Measurements from ENCODE around the gene MOB1A. TPM values are rescaled to one million over a fixed set of nuclear protein-coding genes. Genes with fewer than 3 reads are reported as not detected.

The MOB1A gene
- total RNA-seq (2014; rRNA removed; shearing (Covaris generic)) (111 and 130 TPM in 2 replicates), polyA plus RNA-seq (2016; fragmentation: Nextera tagmentation; extraction: Ambion mirVana) (33.3 and 36.2 TPM in 2 replicates)
- long read RNA-seq, full-length matches to known transcripts = 14 of 17 reads
- long read RNA-seq, partial matches to known transcripts = 0 of 17 reads
- long read RNA-seq, other reads (novel, unspliced or antisense) = 3 of 17 reads

GRCh38 chr2:74178211-74179062 lies at the start of gene MOB1A:
MOB1A (minus strand) TSS chr2:74178879; CDS start chr2:74178674, 205 bp downstream.
- peak within 1 kb of the TSS; percentile 72 for H3K4me2 ChIP-seq
- H4K20me1 ChIP-seq (replicated peaks; ENCODE audit: insufficient read depth) = peaks cover 32% of the 10 kb centered on the region
- H3K4me1 ChIP-seq (ENCODE audit: insufficient read depth) = peaks cover 14% of the 10 kb centered on the region
- TF ChIP-seq POLR2AphosphoS5 (IDR thresholded peaks at IDR 0.05; ENCODE audit: low read depth) (peak; percentile 91), JUNB (IDR thresholded peaks at IDR 0.05; ENCODE audit: unreplicated experiment) (no peak), STAT1 (IDR thresholded peaks at IDR 0.05; ENCODE audit: unreplicated experiment) (no peak), CREB1 (CRISPR knock-in tag; IDR thresholded peaks at IDR 0.05; ENCODE audit: low read depth) (no peak; the same call in 1 of the 2 replicates), EZH2phosphoT487 (IDR thresholded peaks at IDR 0.05; ENCODE audit: unreplicated experiment) (no peak)
- TF ChIP-seq, protein P1, sequence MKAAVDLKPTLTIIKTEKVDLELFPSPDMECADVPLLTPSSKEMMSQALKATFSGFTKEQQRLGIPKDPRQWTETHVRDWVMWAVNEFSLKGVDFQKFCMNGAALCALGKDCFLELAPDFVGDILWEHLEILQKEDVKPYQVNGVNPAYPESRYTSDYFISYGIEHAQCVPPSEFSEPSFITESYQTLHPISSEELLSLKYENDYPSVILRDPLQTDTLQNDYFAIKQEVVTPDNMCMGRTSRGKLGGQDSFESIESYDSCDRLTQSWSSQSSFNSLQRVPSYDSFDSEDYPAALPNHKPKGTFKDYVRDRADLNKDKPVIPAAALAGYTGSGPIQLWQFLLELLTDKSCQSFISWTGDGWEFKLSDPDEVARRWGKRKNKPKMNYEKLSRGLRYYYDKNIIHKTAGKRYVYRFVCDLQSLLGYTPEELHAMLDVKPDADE (IDR thresholded peaks at IDR 0.05) = no peak
- peak within 1 kb of the TSS; percentile 92 for H3K27ac ChIP-seq (ENCODE audit: low read depth)
- peaks cover 49% of the 10 kb centered on the region for H3K79me2 ChIP-seq (replicated peaks; ENCODE audit: insufficient read depth)
- H3K36me3 ChIP-seq (ENCODE audit: insufficient read depth) = peaks cover 9% of the 10 kb centered on the region; the same call in 1 of the 2 replicates
- Mint-ChIP-seq H3K4me3 (peak within 1 kb of the TSS; percentile 97), H3K9me3 (peaks cover 7% of the 10 kb centered on the region), H3K27me3 (ENCODE audit: insufficient read depth, low read depth, poor library complexity) (peaks cover 8% of the 10 kb centered on the region), H3K4me1 (peaks cover 16% of the 10 kb centered on the region; the same call in 2 of the 3 replicates), H3K36me3 (ENCODE audit: low read depth) (peaks cover 32% of the 10 kb centered on the region), H3K27ac (peak within 1 kb of the TSS; percentile 88)
- no peak within 1 kb of the TSS for H2AFZ ChIP-seq
- H3K4me3 ChIP-seq = peak within 1 kb of the TSS; percentile 81
- H3K9me2 ChIP-seq (ENCODE audit: insufficient read depth) = no peaks in the 10 kb centered on the region
- DNase-seq (ENCODE audit: low spot score) = peak; percentile 100
- ATAC-seq = peak; percentile 96
- H3F3A ChIP-seq (replicated peaks; ENCODE audit: low read depth) = 0 out of 2 replicates have a peak, but pooled peaks cover 3% of the 10 kb centered on the region
- no peaks in the 10 kb centered on the region for H3K27me3 ChIP-seq (ENCODE audit: insufficient read depth)

DNA sequence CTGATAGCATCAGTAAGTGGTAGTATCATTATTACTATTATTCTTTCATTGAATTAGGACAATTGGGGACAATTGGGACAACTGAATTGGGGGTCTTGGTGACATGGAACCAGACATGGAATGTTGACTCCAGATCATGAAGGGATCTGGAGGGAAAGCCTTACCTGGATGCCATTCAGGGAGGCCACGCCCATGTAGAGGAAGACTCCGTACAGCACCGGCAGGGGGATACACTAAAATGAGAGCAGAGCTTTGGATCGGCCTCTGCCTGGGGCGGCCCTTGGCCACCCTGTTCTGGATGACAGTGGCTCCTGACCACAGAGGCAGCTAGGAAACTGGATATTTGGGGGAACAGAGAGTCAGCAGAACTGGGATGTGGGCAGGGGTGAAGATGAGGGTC lies 49.0 kb upstream of the MOB1A start:
- H3K79me2 ChIP-seq (replicated peaks; ENCODE audit: insufficient read depth) = no peaks in the 10 kb centered on the region
- no peaks in the 10 kb centered on the region for H4K20me1 ChIP-seq (replicated peaks; ENCODE audit: insufficient read depth)
- ATAC-seq (peak; percentile 62), DNase-seq (ENCODE audit: low spot score) (peak; percentile 73)
- H3K36me3 ChIP-seq (ENCODE audit: insufficient read depth) = no peaks in the 10 kb centered on the region
- H3K4me2 ChIP-seq = no peak overlapping the region
- Mint-ChIP-seq H3K36me3 (ENCODE audit: low read depth) (no peaks in the 10 kb centered on the region), H3K4me3 (no peak overlapping the region), H3K9me3 (no peaks in the 10 kb centered on the region; the same call in 2 of the 3 replicates), H3K27ac (no peak overlapping the region), H3K27me3 (ENCODE audit: insufficient read depth, low read depth, poor library complexity) (peaks cover 24% of the 10 kb centered on the region), H3K4me1 (peaks cover 23% of the 10 kb centered on the region)
- H3F3A ChIP-seq (replicated peaks; ENCODE audit: low read depth) = peaks cover 7% of the 10 kb centered on the region; the same call in 1 of the 2 replicates
- 0 out of 2 replicates have a peak, but pooled peaks cover 3% of the 10 kb centered on the region for H3K9me2 ChIP-seq (ENCODE audit: insufficient read depth)
- H2AFZ ChIP-seq = no peak overlapping the region
- H3K4me1 ChIP-seq (ENCODE audit: insufficient read depth) = 0 out of 2 replicates have a peak, but pooled peaks cover 5% of the 10 kb centered on the region
- H3K27ac ChIP-seq (ENCODE audit: low read depth) = no peak overlapping the region
- H3K27me3 ChIP-seq (ENCODE audit: insufficient read depth) = no peaks in the 10 kb centered on the region
- TF ChIP-seq ZNF462 (CRISPR knock-in tag; IDR thresholded peaks at IDR 0.05) = no peak
- TF ChIP-seq POLR2AphosphoS5 (IDR thresholded peaks at IDR 0.05; ENCODE audit: low read depth) = no peak
- TF ChIP-seq JUNB (IDR thresholded peaks at IDR 0.05; ENCODE audit: unreplicated experiment) = no peak
- TF ChIP-seq ZNF331 (CRISPR knock-in tag; IDR thresholded peaks at IDR 0.05; ENCODE audit: low read depth) = no peak
- TF ChIP-seq, protein P2, sequence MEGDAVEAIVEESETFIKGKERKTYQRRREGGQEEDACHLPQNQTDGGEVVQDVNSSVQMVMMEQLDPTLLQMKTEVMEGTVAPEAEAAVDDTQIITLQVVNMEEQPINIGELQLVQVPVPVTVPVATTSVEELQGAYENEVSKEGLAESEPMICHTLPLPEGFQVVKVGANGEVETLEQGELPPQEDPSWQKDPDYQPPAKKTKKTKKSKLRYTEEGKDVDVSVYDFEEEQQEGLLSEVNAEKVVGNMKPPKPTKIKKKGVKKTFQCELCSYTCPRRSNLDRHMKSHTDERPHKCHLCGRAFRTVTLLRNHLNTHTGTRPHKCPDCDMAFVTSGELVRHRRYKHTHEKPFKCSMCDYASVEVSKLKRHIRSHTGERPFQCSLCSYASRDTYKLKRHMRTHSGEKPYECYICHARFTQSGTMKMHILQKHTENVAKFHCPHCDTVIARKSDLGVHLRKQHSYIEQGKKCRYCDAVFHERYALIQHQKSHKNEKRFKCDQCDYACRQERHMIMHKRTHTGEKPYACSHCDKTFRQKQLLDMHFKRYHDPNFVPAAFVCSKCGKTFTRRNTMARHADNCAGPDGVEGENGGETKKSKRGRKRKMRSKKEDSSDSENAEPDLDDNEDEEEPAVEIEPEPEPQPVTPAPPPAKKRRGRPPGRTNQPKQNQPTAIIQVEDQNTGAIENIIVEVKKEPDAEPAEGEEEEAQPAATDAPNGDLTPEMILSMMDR (conservative IDR thresholded peaks at IDR 0.05; ENCODE audit: low read depth in 2 of 2) = peak; percentile 16 to 34; a peak in 2 of 4 replicates
- no peak overlapping the region for H3K4me3 ChIP-seq

Data from GM23338 (cell line).